ENCODE data around the gene CIBAR2. TPM values are rescaled to one million over a fixed set of nuclear protein-coding genes. Genes with fewer than 3 reads are reported as not detected.
A peak's percentile ranks its signal among the peaks of the same experiment; 100 is the strongest.

CIBAR2 gene
- total RNA-seq, 4 donors from 2014 or later = not detected

GRCh38 chr16:85069171-85069570 is 43.1 kb downstream of the CIBAR2 start:
- Histone ChIP-seq H3K36me3 (peaks cover 0 to 57% (median 0%) of the 10 kb centered on the region in 3 donors), H3K4me1 (no peaks in the 10 kb centered on the region), H3K27ac (no peak overlapping the region), H3K9me3 (no peaks in the 10 kb centered on the region), H3K4me3 (no peak overlapping the region), H3K27me3 (no peaks in the 10 kb centered on the region)
- TF ChIP-seq CTCF (IDR thresholded peaks at IDR 0.05) (no peak), POLR2A (IDR thresholded peaks at IDR 0.05) (no peak)
- DNase-seq = no peak

GRCh38 chr16:85068746-85069145 is 43.5 kb downstream of the CIBAR2 start:
- Histone ChIP-seq H3K4me1 (no peaks in the 10 kb centered on the region), H3K27me3 (no peaks in the 10 kb centered on the region), H3K4me3 (no peak overlapping the region), H3K36me3 (peaks cover 0 to 54% (median 0%) of the 10 kb centered on the region in 3 donors), H3K27ac (no peak overlapping the region), H3K9me3 (no peaks in the 10 kb centered on the region)
- DNase-seq = no peak
- no peak for TF ChIP-seq POLR2A (IDR thresholded peaks at IDR 0.05)
- TF ChIP-seq CTCF (IDR thresholded peaks at IDR 0.05) = no peak

- H3K36me3 ChIP-seq = peaks cover 0 to 41% (median 0%) of the 10 kb centered on the region in 3 donors
- H3K9me3 ChIP-seq = no peaks in the 10 kb centered on the region
- H3K4me3 ChIP-seq = no peak overlapping the region
- TF ChIP-seq CTCF (IDR thresholded peaks at IDR 0.05) = no peak
- no peaks in the 10 kb centered on the region for H3K4me1 ChIP-seq
- H3K27me3 ChIP-seq = no peaks in the 10 kb centered on the region
- DNase-seq = no peak
- no peak overlapping the region for H3K27ac ChIP-seq
These were observed 44.8 kb downstream of the CIBAR2 start for GRCh38 chr16:85067426-85067825.

GRCh38 chr16:85067024-85067423 is 45.2 kb downstream of the CIBAR2 start:
- Histone ChIP-seq H3K36me3 (peaks cover 0 to 39% (median 0%) of the 10 kb centered on the region in 3 donors), H3K4me1 (no peaks in the 10 kb centered on the region), H3K27ac (no peak overlapping the region), H3K27me3 (no peaks in the 10 kb centered on the region), H3K4me3 (no peak overlapping the region), H3K9me3 (no peaks in the 10 kb centered on the region)
- no peak for TF ChIP-seq POLR2A (IDR thresholded peaks at IDR 0.05)
- TF ChIP-seq CTCF (IDR thresholded peaks at IDR 0.05) = no peak
- DNase-seq = peak in 1 of 3 donors; percentile 39

GRCh38 chr16:85066346-85066885 is 45.9 kb downstream of the CIBAR2 start:
- Histone ChIP-seq H3K27ac (no peak overlapping the region), H3K9me3 (no peaks in the 10 kb centered on the region), H3K36me3 (peaks cover 0 to 33% (median 0%) of the 10 kb centered on the region in 3 donors), H3K4me1 (no peaks in the 10 kb centered on the region), H3K27me3 (no peaks in the 10 kb centered on the region), H3K4me3 (no peak overlapping the region)
- no peak for DNase-seq
- TF ChIP-seq POLR2A (IDR thresholded peaks at IDR 0.05) (no peak), CTCF (IDR thresholded peaks at IDR 0.05) (no peak)

- no peak overlapping the region for H3K27ac ChIP-seq
- no peak for DNase-seq
- H3K27me3 ChIP-seq = no peaks in the 10 kb centered on the region
- H3K36me3 ChIP-seq = peaks cover 0 to 29% (median 0%) of the 10 kb centered on the region in 3 donors
- no peak overlapping the region for H3K4me3 ChIP-seq
- TF ChIP-seq POLR2A (IDR thresholded peaks at IDR 0.05) = no peak
- no peak for TF ChIP-seq CTCF (IDR thresholded peaks at IDR 0.05)
- no peaks in the 10 kb centered on the region for H3K4me1 ChIP-seq
- H3K9me3 ChIP-seq = no peaks in the 10 kb centered on the region
These were observed 47.2 kb downstream of the CIBAR2 start for GRCh38 chr16:85065099-85065498.

Data from Peyer's patch (tissue), 4 donors.